ENCODE results near the gene SLC25A3.
"Not testable (repeated sequence)": the region's sequence is repeated elsewhere in the genome, so short reads cannot be mapped to it uniquely, and the experiment has no call there.

Gene SLC25A3

GRCh38 chr12:98595243-98595988 lies 1.9 kb downstream of the SLC25A3 start:
- DNase-seq, result no peak

DNA sequence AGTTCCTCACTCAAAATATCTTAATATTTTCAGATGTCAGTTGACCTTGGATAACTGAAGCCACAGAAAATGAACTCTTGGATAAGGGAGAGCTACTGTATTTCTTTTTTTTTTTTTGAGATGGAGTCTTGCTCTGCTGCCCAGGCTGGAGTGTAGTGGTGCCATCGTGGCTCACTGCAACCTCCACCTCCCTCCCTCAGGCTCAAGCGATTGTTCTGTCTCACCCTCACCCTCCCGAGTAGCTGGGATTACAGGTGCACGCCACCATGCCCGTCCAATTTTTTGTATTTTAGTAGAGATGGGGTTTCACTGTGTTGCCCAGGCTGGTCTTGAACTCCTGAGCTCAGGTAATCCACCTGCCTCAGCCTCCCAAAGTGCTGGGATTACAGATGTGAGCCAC lies 3.8 kb downstream of the SLC25A3 start:
- not testable (repeated sequence) for DNase-seq

DNA sequence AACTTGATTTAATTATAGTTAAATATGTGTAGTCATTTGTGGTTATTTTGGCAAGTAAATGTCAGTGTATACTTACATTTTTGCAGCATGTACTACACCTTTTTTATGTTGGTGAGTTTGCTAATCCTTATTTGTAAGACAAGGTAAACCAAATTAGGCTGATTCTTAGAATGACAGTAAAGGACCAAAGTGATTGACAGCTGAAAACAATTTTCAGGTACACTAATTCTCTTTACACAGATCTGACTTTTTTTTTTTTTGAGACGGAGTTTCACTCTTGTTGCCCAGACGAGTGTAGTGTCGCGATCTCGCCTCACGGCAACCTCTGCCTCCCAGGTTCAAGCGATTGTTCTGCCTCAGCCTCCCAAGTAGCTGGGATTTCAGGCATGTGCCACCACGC lies 8.4 kb downstream of the SLC25A3 start:
- DNase-seq, result no peak

DNA sequence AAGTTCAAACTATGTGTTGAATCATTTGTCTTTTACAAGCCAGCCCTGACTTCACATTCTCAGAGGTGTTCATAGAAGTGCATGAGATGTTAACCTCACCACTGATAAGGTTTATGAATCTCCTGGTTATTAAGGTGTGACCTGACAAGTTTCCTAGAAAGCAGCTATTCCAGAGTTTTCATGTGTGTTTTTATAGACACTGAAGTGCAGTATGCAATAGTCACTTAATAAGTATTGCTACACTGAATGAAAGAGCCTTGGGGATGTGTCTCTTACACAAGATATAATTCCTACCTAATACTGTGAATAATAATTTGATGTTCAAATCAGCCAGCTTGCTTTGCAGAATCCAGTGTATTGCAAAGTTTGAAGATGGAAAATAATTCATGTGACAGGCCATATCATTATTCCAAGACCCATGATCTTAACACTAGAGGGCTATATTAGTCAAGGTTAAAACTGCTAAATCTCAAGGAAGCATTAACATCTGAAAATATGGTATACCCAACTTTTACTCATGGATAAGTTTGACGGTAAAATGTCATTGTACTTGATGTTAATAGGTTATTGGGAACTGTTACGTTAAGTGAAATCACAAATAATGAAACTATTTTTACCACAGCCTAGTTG lies 13.0 kb downstream of the SLC25A3 start:
- no peak for DNase-seq

DNA sequence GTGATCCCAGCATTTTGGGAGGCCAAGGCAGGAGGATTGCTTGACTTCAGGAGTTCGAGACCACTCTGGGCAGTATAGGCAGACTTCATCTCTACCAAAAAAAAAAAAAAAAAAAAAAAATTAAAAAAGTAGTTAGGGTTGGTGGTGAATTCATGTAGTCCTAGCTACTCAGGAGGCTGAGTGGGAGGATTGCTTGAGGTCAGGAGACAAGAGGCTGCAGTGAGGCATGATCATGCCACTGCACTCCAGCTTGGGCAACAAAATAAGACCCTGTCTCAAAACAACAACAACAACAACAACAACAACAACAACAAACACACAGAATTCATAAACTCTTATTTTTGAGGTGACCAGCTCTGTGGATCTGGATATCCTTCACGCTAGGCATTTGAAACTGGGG lies 17.1 kb downstream of the SLC25A3 start:
- no peak for DNase-seq

DNA sequence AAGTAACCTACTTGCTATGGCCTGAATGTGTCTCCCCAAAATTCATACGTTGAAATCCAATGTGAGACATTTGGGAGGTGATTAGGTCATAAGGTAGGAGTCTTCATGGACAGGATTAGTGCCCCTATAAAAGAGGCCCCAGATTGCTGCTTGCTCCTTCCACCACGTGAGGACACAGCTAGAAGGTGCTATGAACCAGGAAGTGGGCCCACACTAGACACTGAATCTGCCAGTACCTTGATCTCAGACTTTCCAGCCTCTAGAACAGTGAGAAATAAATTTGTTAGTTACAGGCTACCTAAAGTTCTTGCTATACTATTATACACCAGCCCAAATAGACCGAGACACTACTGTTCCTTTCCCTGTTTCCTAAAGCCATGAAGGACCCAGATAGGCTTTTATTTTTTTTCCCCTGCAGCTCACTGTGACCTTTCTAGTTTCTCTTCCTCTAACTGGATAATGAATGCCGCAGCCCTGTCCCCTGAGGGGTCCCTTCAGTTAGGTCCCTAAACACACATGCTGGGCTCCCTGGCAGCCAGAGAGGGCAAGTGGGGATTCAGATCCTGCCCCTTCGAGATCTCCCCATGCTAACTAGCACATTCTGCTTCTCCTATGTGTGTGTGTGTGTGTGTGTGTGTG lies 19.3 kb downstream of the SLC25A3 start:
- DNase-seq, result no peak

DNA sequence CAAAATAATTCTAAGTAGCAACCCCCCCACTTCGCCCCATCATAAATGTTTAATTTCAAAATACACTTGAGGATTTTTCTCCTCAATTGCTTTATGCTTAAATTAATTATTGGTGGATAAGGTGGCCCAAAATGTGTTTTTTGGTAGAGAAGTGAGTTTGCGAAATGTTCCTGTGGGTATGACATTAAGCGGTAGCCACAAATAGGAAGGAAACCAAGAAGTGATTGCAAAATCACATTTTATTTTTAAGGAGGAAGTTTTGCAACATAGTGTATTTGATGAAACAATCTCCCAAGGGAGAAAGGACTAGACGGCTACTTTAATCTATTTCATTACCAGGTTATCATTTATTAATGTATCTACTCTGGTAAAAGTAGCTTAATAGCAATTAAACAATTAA lies 25.5 kb downstream of the SLC25A3 start:
- no peak for DNase-seq

DNA sequence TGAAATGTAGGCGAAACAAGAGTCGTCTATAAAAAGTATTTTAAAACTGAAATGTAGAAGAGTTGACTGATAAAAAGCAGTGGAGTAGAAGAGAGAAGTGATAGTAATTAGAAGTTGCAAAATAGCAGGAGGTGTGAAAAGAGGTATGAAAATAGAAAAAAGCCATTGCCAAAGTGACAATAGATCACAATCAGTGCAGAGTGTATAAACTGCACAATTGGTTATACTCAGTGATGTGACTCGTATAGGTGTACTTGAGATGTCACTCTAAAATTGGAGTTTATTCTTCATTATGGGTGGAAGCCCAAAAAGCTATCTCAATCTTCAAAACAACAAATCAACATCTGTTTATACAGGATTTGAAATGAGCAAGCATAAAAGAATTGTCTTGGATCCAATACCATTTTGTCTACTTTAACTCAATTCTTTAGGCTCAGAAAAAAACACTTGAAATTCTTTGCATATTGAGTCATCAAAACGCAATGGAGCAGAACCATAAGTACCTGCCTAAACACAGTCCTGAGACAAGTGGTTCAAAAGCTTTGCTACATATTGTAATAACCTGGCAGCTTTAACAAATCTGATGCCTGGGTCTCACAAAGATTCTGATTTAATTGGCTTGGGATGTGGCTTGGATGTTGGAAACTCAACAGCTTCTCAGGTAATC lies 42.3 kb downstream of the SLC25A3 start:
- no peak for DNase-seq

DNA sequence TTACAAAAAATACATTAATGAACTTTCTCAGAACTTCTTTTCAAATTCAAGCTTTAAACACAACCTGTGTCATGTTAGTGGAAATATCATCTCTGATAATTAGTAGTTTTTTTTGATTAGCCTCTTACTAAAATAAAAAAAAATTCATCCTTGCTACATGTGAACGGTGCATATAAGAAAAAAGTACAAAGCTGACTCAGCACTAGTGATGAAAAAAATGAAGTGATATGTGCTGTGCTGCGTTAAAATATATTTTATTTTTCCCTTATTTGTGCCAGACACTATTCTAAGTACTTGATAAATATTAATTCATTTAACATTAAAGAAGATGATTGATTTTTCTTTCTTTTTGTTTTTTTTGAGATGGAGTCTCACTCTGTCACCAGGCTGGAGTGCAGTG lies 43.6 kb downstream of the SLC25A3 start:
- DNase-seq, result no peak

DNA sequence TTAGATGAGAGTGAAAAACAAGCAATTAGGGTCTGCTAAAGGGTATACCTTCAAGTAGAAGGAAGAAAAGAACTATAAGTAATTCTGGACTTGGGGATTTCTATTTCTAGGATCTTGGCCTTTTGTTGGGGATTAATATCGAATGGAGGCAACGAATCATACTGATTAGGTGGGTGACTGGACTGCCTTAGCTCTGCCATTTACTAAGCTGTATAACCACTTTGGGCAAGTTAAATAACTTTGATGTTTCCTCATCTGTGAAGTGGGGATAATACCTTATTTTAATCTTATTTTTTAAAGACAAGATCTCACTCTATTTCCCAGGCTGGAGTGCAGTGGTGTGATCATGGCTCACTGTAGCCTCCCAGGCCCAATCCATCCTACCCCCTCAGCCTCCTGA lies 44.5 kb downstream of the SLC25A3 start:
- no peak for DNase-seq

- DNase-seq, result no peak
These were observed 46.0 kb downstream of the SLC25A3 start for GRCh38 chr12:98639491-98639890.

- not testable (repeated sequence) for DNase-seq
These were observed 49.3 kb downstream of the SLC25A3 start for GRCh38 chr12:98642801-98643200.

GRCh38 chr12:98644433-98644711 lies 50.9 kb downstream of the SLC25A3 start:
- DNase-seq, result no peak

- DNase-seq, result peak; percentile 93 to 96
These were observed 51.5 kb downstream of the SLC25A3 start, which contains the start of the genes APAF1 and IKBIP for GRCh38 chr12:98644712-98645571. Gene APAF1, plus strand, starts transcription at chr12:98645290. Its CDS starts 3,070 bp downstream, at chr12:98648360. Gene IKBIP, minus strand, starts transcription at chr12:98644788. Its CDS starts 87 bp downstream, at chr12:98644701.

- peak in 1 of 2 experiments; percentile 5 for DNase-seq
These were observed 52.1 kb downstream of the SLC25A3 start for GRCh38 chr12:98645572-98646067.

DNA sequence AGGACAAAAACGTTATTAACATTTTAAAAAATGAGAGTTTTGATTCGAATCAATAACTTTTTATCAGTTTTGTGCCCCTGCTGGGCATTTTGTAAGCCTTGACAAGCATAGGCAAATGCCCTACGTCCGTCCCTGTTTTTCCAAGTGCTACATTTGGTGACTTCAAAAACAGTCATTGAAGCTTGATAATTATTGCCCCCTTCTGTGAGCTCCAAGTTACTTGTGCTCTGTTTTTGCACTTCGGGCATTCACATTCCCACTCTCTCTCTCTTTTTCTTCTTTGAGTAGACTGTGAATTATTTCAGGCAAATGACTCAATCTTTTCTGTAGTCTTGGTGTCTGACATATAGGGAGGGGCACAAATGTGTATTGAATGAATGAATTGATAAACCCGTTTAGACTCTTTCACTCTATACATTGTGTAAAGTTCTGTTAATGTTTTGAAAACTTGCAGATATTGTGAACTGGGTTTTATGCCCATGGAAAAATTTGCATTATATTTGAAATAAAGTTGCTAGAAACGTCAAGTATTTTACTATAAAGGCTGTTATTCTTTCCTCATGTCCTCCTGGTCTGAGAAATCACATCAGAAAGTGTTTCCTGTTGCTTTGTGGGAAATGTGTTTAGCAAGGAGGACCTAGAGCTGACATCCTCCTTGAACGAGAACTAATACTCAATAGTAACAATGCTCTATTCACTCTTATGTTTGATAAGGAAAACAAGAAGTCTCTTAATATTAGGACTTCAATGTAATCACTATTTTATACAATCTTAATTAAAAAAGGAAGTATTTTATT lies 53.0 kb downstream of the SLC25A3 start:
- DNase-seq, result no peak

- no peak for DNase-seq
These were observed 57.8 kb downstream of the SLC25A3 start for GRCh38 chr12:98651328-98651727.

DNA sequence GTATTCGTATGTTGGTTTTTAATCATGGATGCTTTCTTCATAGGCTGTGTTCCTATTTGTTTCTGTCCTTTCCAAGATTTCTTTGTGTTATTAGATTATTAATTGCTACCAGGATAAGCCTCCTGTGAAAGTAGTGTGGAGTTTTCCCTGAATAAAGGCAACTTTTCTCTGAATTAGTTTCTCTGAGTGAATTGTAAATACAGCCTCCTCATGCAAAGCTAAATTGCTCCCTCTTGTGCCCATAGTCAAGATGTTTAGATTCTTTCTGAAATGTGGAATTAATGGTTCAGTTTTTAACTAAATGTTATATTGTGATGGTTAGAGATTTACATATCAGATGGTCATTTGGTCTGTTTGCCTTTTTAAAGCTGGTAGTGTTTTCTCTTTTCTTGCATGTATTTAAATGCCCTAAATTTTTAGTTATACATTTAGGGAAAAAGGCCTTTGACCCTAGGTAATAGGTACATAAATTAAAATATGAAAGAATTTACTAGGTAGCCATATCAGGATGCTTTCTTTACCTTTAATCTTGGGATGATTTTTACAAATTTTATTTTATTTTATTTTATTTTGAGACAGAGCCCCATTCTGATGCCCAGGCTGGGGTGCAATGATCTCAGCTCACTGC lies 60.5 kb downstream of the SLC25A3 start:
- peak; percentile 16 to 60 for DNase-seq

All from NCI-H2081 (cell line).